Gastroesophageal sphincter (tissue), 4 donors: ENCODE results near the gene E2F3. TPM values are rescaled to one million over a fixed set of nuclear protein-coding genes. Genes with fewer than 3 reads are reported as not detected.

Experiments used
- ATAC-seq: fragments of 150-250 bp; one replicate; pipeline ENCODE4 v1.9.1; 2016; ENCODE audit warnings: mild to moderate bottlenecking, moderate library complexity
- H3K27ac ChIP-seq, 4 donors: fragments of 200-600 bp; sonication (generic) in 3 of 4; 1 replicate in 3 of 4; 2 replicates in 1 of 4; pipeline ENCODE4 v1.5.1; 2016 to 2019
- H3K27me3 ChIP-seq: fragments of 200-600 bp; sonication (generic); one replicate; pipeline ENCODE4 v1.5.1; 2019
- H3K36me3 ChIP-seq, 2 donors: fragments of 200-600 bp; sonication (generic); one replicate each; pipeline ENCODE4 v1.5.1; 2019; ENCODE audit warnings: control low read depth in 1 of 2
- H3K4me1 ChIP-seq, 3 donors: fragments of 200-600 bp; sonication (generic); 1 replicate in 2 of 3; 2 replicates in 1 of 3; pipeline ENCODE4 v1.5.1; 2016 to 2019; ENCODE audit warnings: control low read depth in 2 of 3
- H3K4me3 ChIP-seq, 2 donors: fragments of 200-600 bp; sonication (generic); one replicate each; pipeline ENCODE4 v1.5.1; 2019; ENCODE audit warnings: mild to moderate bottlenecking in 1 of 2, moderate library complexity in 1 of 2
- H3K9me3 ChIP-seq, 3 donors: fragments of 200-600 bp; sonication (generic); one replicate each; pipeline ENCODE4 v1.5.1; 2017 to 2019; ENCODE audit warnings: control low read depth in 2 of 3
- CTCF ChIP-seq, 4 experiments: fragments of 200-600 bp in 2 of 4; fragments of 450-650 bp in 2 of 4; sonication (generic) in 1 of 4; IDR thresholded peaks; one replicate each; pipeline ENCODE4 v1.5.1; 2017 to 2019; ENCODE audit warnings: antibody characterized with exemption in 4 of 4, mild to moderate bottlenecking in 2 of 4, moderate library complexity in 2 of 4
- EP300 ChIP-seq: sonication (generic); formaldehyde crosslinking; IDR thresholded peaks from one replicate; pipeline ENCODE4 v1.6.1; 2017; ENCODE audit warnings: antibody characterized with exemption, mild to moderate bottlenecking
- POLR2A ChIP-seq, 2 donors: fragments of 450-650 bp; IDR thresholded peaks; one replicate each; pipeline ENCODE4 v1.6.1; 2017; ENCODE audit warnings: antibody characterized with exemption in 2 of 2, mild to moderate bottlenecking in 2 of 2, moderate library complexity in 1 of 2
- POLR2AphosphoS5 ChIP-seq: sonication (generic); formaldehyde crosslinking; IDR thresholded peaks from one replicate; pipeline ENCODE4 v1.6.1; 2017; ENCODE audit warnings: antibody characterized with exemption
- WGBS, 2 donors: methylation state at CpG; one replicate each; pipeline ENCODE4 v1.1.5; 2018; ENCODE audit warnings: low coverage in 1 of 2; 5-methylcytosine and 5-hydroxymethylcytosine counted together
- total RNA-seq, 4 donors: library from RNA; depleted of rRNA; stranded (reverse); fragments of >200 nt; gene quantifications; one replicate each; pipeline ENCODE4 v1.1.0, GENCODE V29; 2016

E2F3 gene
- total RNA-seq, 4 donors from 2014 or later = 3.4 to 6.5 (median 5.2) TPM

GRCh38 chr6:20438462-20439070 is 36.9 kb downstream of the E2F3 start:
- H3K4me3 ChIP-seq = no peak overlapping the region
- no peak overlapping the region for H3K27ac ChIP-seq
- H3K27me3 ChIP-seq = no peaks in the 10 kb centered on the region
- no peaks in the 10 kb centered on the region for H3K4me1 ChIP-seq
- H3K36me3 ChIP-seq = no peaks in the 10 kb centered on the region
- H3K9me3 ChIP-seq = no peaks in the 10 kb centered on the region
- ATAC-seq = no peak
- WGBS, 2 donors = 65 to 89% methylated on average over 3 to 4 of the region's 4 CpGs
- no peak for TF ChIP-seq POLR2AphosphoS5
- no peak for TF ChIP-seq POLR2A (IDR thresholded peaks at IDR 0.05)
- TF ChIP-seq CTCF (IDR thresholded peaks at IDR 0.05) = no peak
- TF ChIP-seq EP300 = no peak

GRCh38 chr6:20439558-20439957 is 37.9 kb downstream of the E2F3 start:
- TF ChIP-seq POLR2A (IDR thresholded peaks at IDR 0.05) = no peak
- TF ChIP-seq POLR2AphosphoS5 = no peak
- TF ChIP-seq CTCF (IDR thresholded peaks at IDR 0.05) = no peak
- TF ChIP-seq EP300 = no peak
- 87 to 92% methylated on average over 3 of the region's 3 CpGs for WGBS, 2 donors
- no peak overlapping the region for H3K27ac ChIP-seq
- no peaks in the 10 kb centered on the region for H3K4me1 ChIP-seq
- H3K36me3 ChIP-seq = no peaks in the 10 kb centered on the region
- H3K27me3 ChIP-seq = no peaks in the 10 kb centered on the region
- H3K9me3 ChIP-seq = no peaks in the 10 kb centered on the region
- ATAC-seq = no peak
- H3K4me3 ChIP-seq = no peak overlapping the region

- no peaks in the 10 kb centered on the region for H3K4me1 ChIP-seq
- no peaks in the 10 kb centered on the region for H3K36me3 ChIP-seq
- TF ChIP-seq POLR2A (IDR thresholded peaks at IDR 0.05) = no peak
- TF ChIP-seq POLR2AphosphoS5 = no peak
- TF ChIP-seq CTCF (IDR thresholded peaks at IDR 0.05) = no peak
- TF ChIP-seq EP300 = no peak
- WGBS, 2 donors = 59 to 67% methylated on average over 3 to 4 of the region's 4 CpGs
- ATAC-seq = no peak
- H3K4me3 ChIP-seq = no peak overlapping the region
- H3K27me3 ChIP-seq = no peaks in the 10 kb centered on the region
- H3K27ac ChIP-seq = no peak overlapping the region
- H3K9me3 ChIP-seq = no peaks in the 10 kb centered on the region
Measured at GRCh38 chr6:20440296-20440695, 38.6 kb downstream of the E2F3 start.

GRCh38 chr6:20441236-20441635 is 39.6 kb downstream of the E2F3 start:
- no peak overlapping the region for H3K27ac ChIP-seq
- no peaks in the 10 kb centered on the region for H3K9me3 ChIP-seq
- ATAC-seq = no peak
- TF ChIP-seq CTCF (IDR thresholded peaks at IDR 0.05) = no peak
- TF ChIP-seq EP300 = no peak
- no peak overlapping the region for H3K4me3 ChIP-seq
- H3K4me1 ChIP-seq = no peaks in the 10 kb centered on the region
- 80 to 82% methylated on average over 1 of the region's 1 CpG for WGBS, 2 donors
- no peaks in the 10 kb centered on the region for H3K27me3 ChIP-seq
- no peaks in the 10 kb centered on the region for H3K36me3 ChIP-seq

GRCh38 chr6:20441921-20442320 is 40.2 kb downstream of the E2F3 start:
- no peaks in the 10 kb centered on the region for H3K4me1 ChIP-seq
- TF ChIP-seq EP300 (no peak), POLR2A (IDR thresholded peaks at IDR 0.05) (no peak), POLR2AphosphoS5 (no peak), CTCF (IDR thresholded peaks at IDR 0.05) (no peak)
- no peak overlapping the region for H3K27ac ChIP-seq
- no peaks in the 10 kb centered on the region for H3K27me3 ChIP-seq
- no peak for ATAC-seq
- no peak overlapping the region for H3K4me3 ChIP-seq
- 85 to 94% methylated on average over 3 to 7 of the region's 7 CpGs for WGBS, 2 donors
- H3K9me3 ChIP-seq = no peaks in the 10 kb centered on the region
- no peaks in the 10 kb centered on the region for H3K36me3 ChIP-seq
